GM18519 (cell line): Measurements from ENCODE around the gene SPDYE2.
"Not testable (repeated sequence)": the region's sequence is repeated elsewhere in the genome, so short reads cannot be mapped to it uniquely, and the experiment has no call there.

Experiments
- ATAC-seq: cut with Tn5 transposase; IDR thresholded peaks from one replicate; pipeline ENCODE4 v1.9.1; 2021; ENCODE audit warnings: mild to moderate bottlenecking, moderate library complexity; ENCODE audit not compliant: unreplicated experiment, low FRiP score

SPDYE2 gene

DNA sequence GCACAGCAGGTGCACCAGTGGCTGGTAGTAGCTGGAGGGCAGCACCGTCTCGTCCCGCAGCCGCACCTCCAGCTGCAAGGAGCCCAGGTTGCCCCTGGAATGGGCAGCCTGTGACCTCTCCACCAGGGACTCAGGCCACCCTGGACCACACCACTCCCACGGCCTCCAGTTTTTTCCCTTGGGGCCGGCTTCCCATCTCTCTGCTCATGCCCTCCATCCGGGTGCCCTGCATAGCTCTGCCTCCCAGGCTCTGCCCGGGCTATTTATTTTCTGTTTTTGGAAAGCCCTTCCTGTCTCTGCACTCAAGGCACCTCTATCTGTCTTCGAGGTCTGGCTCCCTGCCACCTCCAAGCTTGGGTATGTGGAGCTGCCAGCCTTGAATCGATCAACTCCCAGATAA lies 45.0 kb downstream of the SPDYE2 start:
- not testable (repeated sequence) for ATAC-seq

DNA sequence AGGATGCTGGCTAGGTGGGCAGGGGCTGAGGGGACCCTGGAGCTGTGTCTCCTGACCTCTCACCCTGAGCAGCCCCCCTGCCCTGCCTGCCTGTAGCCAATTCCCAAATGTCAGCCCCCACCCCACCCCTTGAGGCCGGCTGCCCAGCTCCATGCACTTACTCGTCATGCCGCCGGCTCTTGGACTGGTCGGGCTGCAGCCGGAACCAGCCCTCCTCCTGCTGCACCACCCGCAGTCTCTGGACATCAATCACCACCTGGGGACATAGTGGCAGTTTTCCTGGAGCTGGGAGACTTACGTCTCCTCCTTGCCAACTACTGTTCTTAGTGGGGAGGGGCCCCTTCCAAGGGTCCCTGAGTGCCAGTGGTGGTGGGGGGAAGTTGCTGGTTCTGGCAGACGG lies 48.7 kb downstream of the SPDYE2 start:
- ATAC-seq: not testable (repeated sequence)

DNA sequence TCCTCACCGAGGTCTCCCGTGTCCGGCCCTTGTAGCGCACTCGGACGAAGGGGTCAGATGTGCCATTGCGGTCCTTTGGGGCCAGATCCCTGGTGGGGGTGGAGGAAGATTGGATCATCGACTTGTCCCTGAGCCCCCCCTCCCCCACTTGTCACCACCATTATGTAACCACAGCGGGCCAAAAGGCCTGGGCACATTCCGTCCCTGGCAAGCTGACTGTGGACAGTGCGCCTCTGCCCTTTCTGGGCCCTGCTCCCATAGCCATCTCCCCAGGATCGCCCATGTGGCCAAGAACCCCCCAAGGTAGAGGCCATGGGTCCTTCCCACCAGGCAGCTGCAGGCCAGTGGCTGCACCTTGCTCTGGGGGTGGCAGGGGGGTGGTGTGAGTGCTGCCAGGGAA lies 51.3 kb downstream of the SPDYE2 start:
- not testable (repeated sequence) for ATAC-seq

DNA sequence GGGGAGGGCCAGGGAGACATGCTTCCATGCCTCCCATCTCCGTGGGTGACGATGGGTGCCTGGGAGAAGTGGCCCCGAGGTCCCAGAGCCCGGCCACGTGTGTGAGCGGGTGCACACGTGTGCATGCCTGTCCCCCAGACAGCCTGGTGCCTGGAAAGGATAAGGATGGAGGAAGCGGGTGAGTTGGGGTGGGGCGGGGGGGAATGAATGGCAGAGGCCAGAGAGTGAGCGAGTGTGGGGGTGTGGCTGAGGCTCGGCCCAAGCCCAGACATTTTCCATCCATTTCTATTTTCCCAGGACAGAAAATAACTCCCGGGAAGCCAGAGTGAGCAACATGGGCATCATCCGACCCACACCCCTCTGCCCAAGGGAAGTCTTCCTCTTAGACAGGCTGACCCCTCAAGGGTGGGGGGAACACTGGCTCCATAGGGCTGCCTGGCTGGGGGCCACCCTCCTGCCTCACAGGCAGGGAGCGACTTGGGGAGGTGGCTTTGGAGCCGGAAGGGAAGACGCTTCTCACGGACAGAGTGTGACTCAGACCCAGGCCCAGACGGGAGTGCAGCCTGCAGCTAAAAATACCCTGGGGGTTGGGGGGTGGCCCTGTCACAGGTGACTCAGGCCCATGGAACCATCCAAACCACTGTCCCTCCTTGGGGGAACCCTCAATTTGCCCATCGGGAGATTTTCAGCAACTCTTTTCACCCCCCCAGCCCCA lies 53.6 kb downstream of the SPDYE2 start:
- ATAC-seq: not testable (repeated sequence)

DNA sequence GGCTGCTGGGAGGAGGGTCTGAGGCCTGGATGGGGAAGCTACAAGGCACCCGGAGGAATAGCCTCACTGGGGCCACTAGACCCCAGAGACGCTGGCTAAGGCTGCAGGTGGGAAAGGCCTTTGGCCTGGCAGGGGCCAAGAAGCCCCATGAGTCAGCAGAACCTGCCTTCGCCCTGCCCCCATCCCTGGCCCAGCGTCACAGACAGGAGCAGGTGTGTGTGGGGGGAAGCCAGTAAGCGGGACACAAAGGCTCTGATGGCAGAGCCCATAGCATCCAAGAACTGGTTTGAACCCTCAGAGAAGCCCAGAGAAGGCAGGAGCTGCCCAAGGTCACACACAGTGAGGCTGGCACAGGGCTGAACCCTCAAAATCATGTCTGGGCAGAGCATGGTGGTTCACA lies 55.8 kb downstream of the SPDYE2 start:
- not testable (repeated sequence) for ATAC-seq

DNA sequence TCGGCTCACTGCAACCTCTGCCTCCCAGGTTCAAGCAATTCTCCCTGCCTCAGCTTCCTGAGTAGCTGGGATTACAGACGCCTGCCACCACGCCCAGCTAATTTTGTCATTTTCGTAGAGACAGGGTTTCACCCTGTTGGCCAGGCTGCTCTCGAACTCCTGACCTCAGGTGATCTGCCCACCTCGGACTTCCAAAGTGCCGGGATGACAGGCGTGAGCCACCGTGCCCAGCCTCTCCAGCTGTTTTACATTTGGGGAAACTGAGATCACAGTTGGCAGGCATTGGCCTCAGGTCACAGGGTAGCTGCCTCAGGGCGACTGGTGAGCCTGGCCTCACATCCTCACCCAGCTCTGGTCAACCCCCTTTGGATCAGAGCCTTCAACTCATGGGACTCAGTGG lies 58.7 kb downstream of the SPDYE2 start:
- ATAC-seq: not testable (repeated sequence)

DNA sequence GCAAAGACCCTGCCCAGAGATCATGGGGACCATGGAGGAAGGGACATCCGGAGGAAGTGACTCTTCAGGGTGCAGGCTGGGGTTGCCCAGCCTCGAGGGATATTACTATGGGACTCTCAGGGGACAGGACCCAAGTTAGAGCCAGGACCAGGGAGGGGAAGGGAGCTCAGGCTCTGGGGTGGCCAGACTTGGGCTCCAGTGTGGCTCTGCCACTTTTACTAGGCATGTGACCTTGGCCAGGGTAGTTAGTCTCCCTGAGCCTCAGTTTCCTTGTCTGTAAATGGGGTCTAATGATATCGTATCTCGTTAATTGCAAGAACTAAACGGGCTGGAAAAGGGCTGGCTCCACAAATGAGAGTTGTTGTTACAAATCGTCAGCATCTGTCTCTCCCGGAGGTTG lies 59.4 kb downstream of the SPDYE2 start:
- ATAC-seq: not testable (repeated sequence)

DNA sequence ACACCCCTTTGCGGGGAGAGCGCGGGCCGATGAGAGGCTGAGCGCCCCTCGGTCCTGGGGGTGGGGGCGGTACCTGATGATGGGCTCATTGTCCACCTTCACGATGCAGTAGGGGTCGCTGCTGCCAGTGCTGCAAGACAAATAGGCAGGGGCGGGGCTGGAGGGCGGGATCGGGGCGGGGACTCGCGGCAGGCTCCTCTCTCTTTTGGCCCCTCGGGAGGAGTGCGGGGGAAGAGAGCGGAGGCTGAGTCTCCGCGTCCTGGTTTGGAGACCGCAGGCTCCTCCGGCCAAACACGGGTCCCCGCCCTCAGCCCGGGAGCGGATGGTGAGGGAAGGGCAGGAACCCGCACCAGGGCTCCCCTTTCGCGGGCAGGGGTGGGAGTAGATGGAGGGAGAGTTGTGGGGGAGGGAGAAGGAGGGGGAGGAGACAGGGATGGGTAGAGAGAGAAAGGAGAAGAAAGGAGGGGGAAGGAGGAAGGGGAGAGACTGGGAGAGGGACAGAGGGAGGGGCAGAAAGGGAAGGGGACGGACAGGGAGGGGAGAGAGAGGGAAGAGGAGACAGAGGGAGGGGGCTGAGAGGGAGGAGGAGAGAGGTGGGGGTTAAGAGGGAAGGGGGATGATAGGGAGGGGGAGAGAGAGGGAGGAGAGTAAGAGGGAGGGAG lies 60.1 kb downstream of the SPDYE2 start:
- ATAC-seq: not testable (repeated sequence)

DNA sequence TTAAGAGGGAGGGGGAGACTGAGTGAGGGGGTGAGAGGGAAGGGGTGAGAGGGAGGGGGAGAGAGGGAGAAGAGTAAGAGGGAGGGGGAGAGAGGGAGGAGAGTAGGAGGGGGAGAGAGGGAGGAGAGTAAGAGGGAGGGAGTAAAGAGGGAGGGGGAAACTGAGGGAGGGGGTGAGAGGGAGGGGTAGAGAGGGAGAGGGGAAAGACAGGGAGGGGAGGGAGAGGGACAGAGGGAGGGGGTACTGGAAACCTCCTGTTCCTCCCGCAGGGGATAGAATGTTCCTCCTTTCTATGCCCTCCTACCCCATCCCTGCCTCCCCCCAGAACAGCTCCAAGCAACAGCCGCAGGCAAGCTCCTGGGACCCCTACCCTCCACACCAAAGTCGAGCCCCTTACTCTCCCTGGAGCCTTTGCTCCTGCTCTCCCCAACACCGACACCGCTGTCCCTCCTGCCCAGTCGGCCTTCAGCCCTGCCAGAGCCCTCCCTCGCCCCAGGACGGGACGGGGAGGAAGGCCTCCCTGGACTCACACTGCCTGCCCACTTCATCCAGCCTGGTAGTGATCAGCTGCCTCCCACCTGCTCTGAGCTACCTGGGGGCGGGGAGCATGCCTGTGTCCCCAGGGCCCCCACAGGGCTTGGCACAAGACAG lies 60.8 kb downstream of the SPDYE2 start:
- ATAC-seq: not testable (repeated sequence)
